NCI-H524 treated with DMSO at 0.1 percent for 48 hours (cell line): ENCODE data around the gene FARP2.
"Not testable (repeated sequence)": the region's sequence is repeated elsewhere in the genome, so short reads cannot be mapped to it uniquely, and the experiment has no call there.

Experiments
- DNase-seq: peaks from one replicate; lab custom pipeline; 2025; lab: John Stamatoyannopoulos, UW

FARP2 gene, protein sequence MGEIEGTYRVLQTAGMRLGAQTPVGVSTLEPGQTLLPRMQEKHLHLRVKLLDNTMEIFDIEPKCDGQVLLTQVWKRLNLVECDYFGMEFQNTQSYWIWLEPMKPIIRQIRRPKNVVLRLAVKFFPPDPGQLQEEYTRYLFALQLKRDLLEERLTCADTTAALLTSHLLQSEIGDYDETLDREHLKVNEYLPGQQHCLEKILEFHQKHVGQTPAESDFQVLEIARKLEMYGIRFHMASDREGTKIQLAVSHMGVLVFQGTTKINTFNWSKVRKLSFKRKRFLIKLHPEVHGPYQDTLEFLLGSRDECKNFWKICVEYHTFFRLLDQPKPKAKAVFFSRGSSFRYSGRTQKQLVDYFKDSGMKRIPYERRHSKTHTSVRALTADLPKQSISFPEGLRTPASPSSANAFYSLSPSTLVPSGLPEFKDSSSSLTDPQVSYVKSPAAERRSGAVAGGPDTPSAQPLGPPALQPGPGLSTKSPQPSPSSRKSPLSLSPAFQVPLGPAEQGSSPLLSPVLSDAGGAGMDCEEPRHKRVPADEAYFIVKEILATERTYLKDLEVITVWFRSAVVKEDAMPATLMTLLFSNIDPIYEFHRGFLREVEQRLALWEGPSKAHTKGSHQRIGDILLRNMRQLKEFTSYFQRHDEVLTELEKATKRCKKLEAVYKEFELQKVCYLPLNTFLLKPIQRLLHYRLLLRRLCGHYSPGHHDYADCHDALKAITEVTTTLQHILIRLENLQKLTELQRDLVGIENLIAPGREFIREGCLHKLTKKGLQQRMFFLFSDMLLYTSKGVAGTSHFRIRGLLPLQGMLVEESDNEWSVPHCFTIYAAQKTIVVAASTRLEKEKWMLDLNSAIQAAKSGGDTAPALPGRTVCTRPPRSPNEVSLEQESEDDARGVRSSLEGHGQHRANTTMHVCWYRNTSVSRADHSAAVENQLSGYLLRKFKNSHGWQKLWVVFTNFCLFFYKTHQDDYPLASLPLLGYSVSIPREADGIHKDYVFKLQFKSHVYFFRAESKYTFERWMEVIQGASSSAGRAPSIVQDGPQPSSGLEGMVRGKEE

GRCh38 chr2:241355983-241356870 is at the start of gene FARP2:
Gene FARP2 (plus strand): TSS chr2:241356285. CDS start chr2:241373108, 16,823 bp downstream.
- DNase-seq = peak; percentile 87

DNA sequence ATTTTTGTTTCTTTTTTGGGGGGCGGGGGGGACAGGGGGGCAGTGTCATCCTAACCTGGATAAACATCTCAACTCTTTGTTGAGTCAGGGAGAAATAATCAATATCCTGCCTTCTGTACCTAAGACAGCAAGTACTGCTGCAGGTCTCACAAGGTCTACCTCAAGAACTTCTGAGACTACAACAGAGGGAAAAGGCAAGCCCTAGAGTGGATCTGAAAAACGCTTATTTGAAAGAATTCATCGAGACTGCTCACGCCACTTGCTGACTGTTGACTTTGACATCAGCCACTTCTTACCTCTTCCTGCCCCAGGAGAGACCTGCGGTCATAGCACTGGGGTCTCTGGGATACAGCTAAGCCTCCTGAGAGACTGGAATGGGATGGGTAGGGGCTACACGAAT is 49.0 kb upstream of the FARP2 start:
- DNase-seq = no peak

DNA sequence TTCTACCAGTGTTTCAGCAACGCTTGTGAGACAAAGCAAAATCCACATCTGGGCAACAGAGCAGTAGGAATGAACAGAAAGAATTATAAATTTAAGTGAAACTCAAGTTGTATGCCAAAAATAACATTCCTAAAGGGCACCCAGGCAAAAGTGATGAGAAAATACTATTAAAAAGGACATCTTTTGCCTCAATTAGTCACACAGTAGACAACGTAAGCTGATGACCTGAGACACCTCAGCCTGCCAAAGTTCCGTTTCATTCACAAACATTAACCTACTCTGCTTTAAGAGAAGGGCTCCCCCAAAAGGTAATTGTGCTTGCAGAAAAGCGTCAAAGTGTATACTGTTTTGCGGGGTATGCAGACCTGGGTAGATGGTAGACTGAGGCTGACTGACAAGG is 47.8 kb upstream of the FARP2 start:
- no peak for DNase-seq

GRCh38 chr2:241308832-241309500 is 47.1 kb upstream of the FARP2 start:
- no peak for DNase-seq

- DNase-seq = no peak
Measured at GRCh38 chr2:241309684-241310117, 46.4 kb upstream of the FARP2 start.

DNA sequence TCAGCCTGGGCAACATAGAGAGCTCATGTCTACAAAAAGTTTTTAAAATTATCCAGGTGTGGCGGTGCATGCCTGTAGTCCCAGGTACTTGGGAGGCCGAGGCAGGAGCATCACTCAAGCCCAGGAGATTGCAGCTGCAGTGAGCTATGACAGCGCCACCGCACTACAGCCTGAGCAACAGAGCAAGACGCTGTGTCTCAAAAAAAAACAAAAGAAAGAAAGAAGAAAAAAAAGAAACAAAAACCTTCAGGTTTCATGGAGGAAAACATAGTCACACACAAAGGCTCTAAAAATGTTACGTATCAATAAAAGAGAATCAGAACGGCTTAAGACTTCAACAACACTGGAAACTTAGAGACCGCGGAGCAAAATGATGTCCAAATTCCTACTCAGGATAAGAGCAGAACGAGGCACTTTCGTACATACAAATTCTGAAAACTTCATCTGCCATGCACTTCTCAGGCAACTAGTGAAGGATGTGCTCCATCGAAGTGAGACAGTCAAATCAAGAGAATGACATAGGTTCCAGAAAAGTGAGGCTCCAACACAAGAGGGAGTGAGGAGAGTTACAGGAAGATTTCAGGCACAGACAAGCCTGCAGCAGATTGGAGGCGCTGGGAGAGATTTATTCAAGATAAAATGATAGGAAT is 45.0 kb upstream of the FARP2 start:
- no peak for DNase-seq

- DNase-seq = no peak
Measured at GRCh38 chr2:241312082-241312481, 44.0 kb upstream of the FARP2 start.

DNA sequence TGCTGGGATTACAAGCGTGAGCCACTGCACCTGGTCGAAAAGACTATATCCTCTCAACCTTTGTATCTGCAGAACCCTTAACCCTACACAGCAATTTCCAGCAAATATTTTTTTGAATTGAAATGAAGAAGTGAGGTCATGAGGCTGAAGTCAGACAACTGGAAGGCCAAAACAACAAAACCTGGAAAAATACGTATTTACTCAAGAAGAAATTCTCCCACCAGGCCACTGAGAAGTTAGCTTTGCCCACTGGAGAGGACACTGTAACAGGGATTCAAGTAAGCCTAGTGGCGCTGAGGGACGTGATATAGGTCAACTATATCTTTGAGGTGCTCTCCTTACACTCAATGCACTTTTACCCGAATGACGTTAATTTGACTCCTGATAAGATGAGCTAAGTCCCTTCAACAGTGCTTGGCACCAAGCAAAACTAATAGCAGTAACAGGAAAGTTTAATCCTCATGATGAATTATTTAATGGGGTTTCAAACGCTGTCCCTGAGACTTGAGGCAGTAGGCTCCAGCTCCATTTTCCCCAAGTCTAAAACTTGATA is 42.5 kb upstream of the FARP2 start:
- no peak for DNase-seq

DNA sequence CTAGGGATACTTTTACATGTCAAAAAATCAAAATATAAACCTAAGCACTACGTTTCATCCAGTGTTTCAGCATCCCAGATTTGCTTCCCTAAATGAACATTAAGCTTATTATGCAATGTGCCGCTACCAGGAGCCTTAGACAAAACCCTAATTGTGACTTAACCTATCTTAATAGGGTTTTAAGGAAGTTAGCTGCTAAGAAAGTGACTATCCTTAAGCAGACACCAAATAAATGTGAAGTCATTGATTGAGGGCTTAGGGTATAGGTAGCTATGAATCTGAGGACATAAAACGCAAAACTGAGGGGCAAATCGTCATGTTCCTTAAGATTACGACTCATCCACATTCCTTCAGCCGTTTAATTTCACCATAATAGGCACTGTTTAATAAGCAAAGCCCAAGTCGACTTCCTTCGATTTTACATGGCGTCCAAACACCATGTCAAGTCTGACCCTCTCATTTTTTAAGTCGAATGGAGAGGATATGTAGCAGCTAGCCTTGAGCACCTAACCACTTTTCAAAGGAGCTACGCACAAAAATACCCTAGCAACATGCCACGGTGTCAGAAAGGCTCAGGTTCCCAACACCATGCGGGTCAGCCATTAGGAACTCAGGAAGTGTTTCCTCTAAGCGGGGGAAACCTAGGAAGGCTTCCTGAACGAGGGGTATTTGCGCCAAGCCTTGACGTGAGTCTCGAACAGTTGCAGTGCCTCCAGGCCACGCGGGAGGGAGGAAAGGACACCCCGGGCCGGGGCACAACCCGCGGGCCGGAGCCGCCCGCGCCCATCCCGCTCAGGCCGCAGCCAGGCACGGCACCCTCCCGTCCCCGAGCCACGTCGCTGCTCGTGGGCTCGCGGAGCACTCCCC is 41.6 kb upstream of the FARP2 start:
- DNase-seq = no peak

- DNase-seq = peak; percentile 72
Measured at GRCh38 chr2:241315093-241315878, 40.8 kb upstream of the FARP2 start, which contains the start of gene HDLBP. Gene HDLBP (minus strand): TSS chr2:241315672. CDS start chr2:241266869, 48,803 bp downstream.

GRCh38 chr2:241315879-241316631 is 40.0 kb upstream of the FARP2 start, which contains the start of gene SEPTIN2:
Gene SEPTIN2 (plus strand): TSS chr2:241315925. CDS start chr2:241324233, 8,308 bp downstream.
- DNase-seq = no peak

DNA sequence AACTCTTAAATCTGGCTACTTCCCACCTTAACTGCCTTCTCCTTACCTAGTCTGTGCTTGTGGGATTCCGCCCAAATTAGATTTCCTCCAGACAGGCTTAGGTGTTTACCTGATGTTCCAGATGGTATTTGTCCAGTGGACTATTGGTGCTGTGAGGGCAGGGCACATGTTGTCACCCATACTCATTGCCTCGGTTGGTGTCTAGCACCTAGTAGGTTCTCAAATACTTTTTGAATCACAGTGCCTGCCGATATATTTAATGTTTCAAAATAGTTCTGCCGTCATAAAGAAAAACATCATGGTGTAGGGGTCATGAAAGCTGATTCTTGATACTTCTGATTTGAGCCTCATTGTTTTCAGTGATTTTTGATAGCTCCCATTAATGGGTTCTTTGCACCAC is 39.3 kb upstream of the FARP2 start:
- no peak for DNase-seq

DNA sequence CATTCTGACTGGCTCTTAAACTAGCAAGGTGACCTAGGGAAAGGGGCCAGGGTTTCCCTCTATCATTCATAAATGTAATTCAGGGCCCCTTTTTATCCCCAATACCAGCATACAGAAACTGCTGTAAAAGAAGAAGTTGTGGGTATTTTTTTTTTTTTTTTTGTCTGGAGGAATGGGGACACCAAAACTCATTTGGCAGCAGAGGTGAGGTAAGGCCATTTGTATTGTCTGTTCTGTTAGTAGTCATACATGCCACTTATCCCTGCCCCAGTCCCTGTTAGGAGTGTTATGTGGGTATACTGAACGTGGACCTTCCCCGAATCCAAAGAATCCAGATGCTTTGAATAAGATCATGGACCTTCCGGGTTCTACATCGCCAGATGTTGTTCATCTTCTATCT is 38.7 kb upstream of the FARP2 start:
- no peak for DNase-seq

DNA sequence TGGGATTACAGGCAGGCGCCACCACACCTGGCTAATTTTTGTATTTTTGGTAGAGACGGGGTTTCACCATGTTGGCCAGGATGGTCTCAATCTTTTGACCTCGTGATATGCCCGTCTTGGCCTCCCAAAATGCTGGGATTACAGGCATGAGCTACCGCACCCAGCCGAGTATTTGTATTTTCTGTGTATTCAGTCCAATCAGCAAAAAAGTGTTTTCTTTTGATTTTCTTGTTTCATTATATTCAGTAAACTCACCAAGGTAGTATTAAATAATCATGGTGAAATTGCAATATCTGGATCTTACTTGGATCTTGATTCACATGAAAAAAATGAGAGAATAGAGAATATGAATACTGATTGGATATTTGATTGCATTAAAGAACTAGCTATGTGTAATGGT is 37.3 kb upstream of the FARP2 start:
- DNase-seq = not testable (repeated sequence)

DNA sequence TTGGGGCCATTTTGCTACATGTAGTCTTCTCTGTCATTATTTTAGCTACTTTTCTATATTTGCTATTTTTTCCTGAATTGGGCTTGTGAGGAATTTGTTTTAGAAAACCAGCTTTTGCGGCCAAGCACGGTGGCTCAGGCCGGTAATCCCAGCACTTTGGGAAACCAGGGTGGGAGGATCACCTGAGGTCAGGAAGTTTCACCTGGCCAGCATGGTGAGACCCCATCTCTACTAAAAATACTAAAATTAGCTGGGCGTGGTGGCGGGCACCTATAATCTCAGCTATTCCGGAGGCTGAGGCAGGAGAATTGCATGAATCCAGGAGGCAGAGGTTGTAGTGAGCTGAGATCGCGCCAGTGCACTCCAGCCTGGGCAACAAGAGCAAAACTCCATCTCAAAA is 35.7 kb upstream of the FARP2 start:
- no peak for DNase-seq

DNA sequence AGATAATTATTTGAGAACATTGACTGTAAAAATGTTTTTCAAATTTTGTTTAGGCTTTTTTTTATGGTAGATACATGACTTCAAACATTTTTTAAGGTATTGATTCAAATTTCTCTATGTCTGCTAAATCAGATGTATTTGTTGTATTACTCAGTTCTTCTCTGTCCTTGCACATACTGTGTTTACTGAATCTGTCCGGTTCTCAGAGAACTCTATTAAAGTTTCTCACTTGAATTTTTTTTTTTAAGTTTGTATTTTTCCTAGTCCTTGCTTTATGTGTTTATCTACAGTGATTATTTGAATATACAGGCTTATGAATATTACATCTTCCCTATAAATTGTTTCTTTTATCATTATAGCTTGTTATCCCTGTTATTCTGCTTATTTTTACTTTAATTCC is 35.1 kb upstream of the FARP2 start:
- no peak for DNase-seq

GRCh38 chr2:241321886-241322285 is 34.2 kb upstream of the FARP2 start:
- DNase-seq = no peak
